Activated CD8-positive, alpha-beta memory T cell treated with anti-CD3 and anti-CD28 coated beads for 36 hours (primary cell): ENCODE measurements around the gene CFAP46. TPM values are rescaled to one million over a fixed set of nuclear protein-coding genes. Genes with fewer than 3 reads are reported as not detected.
"Not testable (repeated sequence)": the region's sequence is repeated elsewhere in the genome, so short reads cannot be mapped to it uniquely, and the experiment has no call there.

Experiments
- CTCF ChIA-PET: fragments of 350-600 bp; sonication (Branson Sonifier 250); formaldehyde crosslinking; loops from one replicate; lab custom pipeline; 2021; ENCODE audit warnings: antibody characterized with exemption; lab: Charles Lee
- POLR2A ChIA-PET: fragments of 350-600 bp; sonication (Branson Sonifier 250); formaldehyde crosslinking; loops from one replicate; lab custom pipeline; 2021; ENCODE audit warnings: antibody characterized with exemption; lab: Charles Lee
- total RNA-seq, 2 experiments: library from RNA; stranded (reverse); gene quantifications; one replicate each; pipeline ENCODE4 v1.2.3, GENCODE V29; 2021

The CFAP46 gene
- total RNA-seq, 2 experiments from 2014 or later: 0.19 TPM; not detected in 1

DNA sequence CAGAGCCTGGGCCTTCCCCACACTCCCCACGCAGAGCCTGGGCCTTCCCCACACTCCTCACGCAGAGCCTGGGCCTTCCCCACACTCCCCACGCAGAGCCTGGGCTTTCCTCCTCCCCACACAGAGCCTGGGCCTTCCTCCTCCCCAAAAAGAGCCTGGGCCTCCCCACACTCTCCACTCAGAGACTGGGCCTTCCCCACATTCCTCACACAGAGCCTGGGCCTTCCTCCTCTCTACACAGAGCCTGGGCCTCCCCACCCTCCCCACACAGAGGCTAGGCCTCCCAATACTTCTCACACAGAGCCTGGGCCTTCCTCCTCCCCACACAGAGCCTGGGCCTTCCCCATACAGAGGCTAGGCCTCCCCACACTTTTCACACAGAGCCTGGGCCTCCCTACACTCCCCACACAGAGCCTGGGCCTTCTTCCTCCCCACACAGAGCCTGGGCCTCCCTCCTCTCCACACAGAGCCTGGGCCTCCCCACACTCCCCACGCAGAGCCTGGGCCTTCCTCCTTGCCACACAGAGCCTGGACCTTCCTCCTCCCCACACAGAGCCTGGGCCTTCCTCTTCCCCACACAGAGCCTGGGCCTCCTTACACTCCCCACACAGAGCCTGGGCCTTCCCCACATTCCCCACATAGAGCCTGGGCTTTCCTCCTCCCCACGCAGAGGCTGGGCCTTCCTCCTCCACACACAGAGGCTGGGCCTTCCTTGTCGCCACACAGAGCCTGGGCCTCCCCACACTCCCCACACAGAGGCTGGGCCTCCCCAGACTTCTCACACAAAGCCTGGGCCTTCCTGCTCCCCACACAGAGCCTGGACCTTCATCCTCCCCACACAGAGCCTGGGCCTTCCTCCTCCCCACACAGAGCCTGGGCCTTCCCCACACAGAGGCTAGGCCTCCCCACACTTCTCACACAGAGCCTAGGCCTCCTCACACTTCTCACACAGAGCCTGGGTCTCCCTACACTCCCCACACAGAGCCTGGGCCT lies 10.8 kb downstream of the CFAP46 start:
- CTCF ChIA-PET, POLR2A ChIA-PET: not testable (repeated sequence)

DNA sequence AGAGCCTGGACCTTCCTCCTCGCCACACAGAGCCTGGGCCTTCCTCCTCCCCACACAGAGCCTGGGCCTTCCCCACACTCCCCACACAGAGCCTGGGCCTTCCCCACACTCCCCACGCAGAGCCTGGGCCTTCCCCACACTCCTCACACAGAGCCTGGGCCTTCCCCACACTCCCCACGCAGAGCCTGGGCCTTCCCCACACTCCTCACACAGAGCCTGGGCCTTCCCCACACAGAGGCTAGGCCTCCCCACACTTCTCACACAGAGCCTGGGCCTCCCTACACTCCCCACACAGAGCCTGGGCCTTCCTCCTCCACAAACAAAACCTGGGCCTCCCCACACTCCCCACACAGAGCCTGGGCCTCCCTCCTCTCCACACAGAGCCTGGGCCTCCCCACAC lies 11.7 kb downstream of the CFAP46 start:
- CTCF ChIA-PET, POLR2A ChIA-PET: not testable (repeated sequence)

DNA sequence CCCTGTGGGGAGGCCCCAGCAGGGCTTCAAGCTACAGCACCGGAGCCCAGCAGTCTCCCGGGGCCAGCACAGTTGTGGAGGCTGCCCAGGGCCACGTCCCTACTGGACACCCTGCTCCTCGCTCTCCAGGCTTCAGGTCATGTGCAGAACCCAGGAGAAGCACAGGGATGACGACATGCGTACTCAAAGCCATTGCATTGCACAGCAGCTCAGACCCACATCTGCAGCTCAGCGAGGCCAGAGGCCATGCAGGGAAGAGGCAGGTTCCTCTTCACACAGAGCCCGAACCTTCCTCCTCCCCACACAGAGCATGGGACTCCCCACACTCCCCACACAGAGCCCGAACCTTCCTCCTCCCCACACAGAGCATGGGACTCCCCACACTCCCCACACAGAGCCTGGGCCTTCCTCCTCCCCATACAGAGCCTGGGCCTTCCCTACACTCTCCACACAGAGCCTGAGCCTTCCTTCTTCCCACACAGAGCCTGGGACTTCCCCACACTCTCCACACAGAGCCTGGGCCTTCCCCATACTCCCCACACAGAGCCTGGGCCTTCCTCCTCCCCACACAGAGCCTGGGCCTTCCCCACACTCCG lies 12.3 kb downstream of the CFAP46 start:
- POLR2A ChIA-PET: no interaction called here
- CTCF ChIA-PET: no interaction called here

DNA sequence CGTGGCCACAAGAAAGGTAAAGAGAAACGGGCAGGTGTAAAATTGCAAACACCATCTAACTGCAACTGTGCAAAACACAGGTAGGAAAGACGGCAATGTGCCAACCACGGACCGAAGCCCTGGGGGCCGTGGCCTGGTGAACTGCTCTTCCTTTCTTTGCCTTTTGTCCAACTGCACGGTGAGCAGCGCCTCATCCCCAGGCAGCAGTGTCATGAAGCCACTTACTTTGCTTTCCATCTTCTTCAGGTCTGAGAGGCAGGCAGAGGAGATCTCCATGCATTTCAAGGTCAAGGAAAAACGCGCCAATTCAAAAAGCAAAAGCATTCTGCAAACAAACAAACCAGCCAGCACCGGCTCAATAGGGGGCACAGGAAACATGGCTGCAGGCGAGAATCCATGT lies 12.9 kb downstream of the CFAP46 start:
- POLR2A ChIA-PET: no interaction called here
- CTCF ChIA-PET: no interaction called here

DNA sequence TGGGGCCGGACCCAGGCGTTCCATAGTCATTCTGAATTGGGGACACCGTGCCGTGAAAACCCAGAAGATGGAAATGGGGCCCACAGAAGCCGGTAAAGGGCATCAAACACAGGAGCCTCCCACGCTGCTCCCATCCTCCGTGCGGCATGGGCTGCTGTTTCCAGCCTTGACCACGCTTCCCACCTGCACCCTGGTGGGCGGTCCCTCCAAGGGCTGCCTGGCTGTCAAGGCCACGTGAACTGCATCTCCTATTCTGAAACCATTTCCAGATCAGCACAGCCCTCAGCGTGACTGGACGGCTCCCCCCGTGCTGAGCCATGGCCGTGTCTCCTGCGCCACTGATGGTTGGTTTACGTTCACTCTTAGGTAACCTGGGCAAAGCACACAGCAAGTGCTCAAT lies 14.1 kb downstream of the CFAP46 start:
- POLR2A ChIA-PET: no interaction called here
- CTCF ChIA-PET: no interaction called here

DNA sequence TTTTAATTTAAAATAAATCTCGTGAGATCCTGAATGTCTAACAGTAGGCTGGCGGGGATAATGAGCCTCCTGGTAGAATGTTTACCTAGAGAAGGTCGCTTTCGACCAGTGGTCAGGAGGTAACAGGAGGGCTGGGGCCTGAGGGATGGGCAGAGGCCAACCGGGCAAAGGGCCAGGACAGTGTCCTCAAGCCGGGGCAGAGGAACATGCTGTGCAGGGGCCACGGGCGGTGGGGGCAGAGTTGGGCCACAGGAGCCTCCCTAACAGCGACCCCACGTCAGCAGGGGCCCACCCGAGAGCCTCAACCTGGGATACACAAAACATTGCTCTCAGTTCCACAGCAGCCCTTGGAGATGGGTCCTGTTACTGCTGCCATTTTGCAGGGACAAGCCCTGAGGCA lies 14.5 kb downstream of the CFAP46 start:
- POLR2A ChIA-PET: no interaction called here
- CTCF ChIA-PET: no interaction called here

DNA sequence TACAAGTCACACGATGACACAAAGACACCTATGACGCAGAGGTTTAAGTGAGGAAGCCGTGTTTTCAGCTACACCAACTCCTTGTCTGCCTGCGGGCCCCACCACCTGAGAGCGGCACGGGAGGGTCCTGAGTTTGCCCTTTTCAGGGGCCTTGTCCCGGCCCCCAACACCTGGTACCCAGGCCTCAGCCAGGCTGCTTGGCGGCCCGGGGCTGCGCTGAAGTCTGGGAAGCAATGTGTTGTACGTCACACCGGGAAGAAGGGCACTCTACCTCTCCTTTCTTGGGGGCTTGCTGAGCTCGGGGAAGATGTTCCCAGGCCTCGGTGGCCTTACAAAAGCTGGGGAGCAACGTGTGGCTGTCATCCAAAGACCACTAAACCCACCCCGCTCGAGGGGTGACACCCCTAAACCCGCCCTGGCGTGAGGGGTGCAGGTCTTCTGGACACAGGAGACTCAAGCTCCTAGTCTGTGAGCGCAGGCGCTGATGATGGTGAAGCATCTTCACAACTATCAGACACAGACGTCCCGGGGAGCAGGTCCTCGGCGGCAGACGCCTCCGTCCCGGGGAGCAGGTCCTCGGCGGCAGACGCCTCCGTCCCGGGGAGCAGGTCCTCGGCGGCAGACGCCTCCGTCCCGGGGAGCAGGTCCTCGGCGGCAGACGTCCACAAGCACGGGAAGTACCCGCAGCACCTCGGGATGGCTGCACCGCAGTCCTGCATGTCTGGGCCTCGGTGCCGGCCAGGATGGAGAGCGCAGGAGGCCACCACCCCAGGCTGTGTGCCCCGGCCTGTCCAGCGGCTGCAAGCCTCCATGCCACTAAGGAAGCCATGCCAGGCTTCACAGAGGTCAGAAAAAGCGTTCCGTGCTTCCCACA lies 15.4 kb downstream of the CFAP46 start:
- CTCF ChIA-PET: no interaction called here
- POLR2A ChIA-PET: no interaction called here

DNA sequence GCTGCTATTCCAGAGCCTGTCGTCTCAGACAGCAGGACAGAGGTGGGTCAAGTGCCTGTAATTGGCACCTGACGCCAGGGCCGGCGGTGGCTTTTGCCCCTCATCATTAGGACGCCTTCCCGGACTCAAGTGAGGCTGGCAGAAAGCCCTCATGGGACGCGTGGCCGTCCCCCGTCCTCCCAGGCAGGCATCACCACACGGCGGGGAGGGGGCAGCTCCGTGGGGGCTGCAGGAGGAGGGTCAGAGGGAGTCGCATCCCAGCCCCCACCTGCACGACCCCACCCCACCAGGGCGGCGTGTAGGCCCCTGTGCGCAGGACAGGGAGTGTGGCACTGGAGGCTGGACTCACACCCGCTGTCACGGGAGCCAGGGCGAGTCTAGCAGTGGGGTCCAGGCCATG lies 16.3 kb downstream of the CFAP46 start:
- ChIA-PET CTCF (no interaction called here), POLR2A (no interaction called here)

DNA sequence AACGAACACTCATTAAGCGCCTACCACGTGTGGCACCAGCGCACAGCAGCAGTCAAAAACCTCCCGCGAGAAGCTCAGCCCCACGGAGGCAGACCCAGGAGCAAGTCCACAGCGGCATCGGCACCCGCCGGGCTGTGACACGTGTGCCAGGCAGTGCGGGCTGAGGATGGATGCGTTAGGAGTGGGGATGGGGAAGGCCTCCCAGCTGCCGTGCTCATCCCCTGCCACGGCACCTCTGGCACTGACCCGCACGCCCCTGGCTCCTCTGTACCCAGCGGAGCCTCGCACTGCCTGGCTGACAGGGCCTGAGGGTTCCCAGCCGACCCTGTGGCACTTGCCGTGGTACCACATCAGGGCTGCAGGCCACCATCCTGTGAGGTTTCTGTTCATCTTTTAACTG lies 16.8 kb downstream of the CFAP46 start:
- ChIA-PET POLR2A (no interaction called here), CTCF (no interaction called here)

DNA sequence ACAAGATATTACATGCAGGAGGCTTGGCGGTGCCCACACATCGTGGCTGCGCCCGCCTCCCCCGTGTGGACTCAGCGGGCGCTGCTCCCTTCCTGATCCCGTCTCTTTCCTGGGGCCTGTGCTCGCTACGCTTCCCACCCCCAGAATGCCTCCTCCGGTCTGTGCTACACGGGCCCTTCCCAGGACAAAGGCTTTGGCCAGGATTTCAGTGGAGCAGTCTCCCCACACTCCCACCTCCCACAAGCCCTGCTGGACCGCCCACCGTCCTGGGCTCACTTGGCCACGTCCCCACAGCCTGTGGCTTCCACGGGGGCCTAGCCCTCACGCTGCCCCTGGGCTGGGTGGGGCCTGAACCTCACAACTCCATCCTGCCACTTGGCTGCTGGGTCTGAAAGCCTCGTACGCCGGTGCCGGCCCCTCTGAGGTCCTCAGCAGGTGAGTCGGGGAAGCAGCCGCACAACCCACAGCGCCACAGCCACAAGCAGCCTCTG lies 17.3 kb downstream of the CFAP46 start:
- CTCF ChIA-PET: no interaction called here

DNA sequence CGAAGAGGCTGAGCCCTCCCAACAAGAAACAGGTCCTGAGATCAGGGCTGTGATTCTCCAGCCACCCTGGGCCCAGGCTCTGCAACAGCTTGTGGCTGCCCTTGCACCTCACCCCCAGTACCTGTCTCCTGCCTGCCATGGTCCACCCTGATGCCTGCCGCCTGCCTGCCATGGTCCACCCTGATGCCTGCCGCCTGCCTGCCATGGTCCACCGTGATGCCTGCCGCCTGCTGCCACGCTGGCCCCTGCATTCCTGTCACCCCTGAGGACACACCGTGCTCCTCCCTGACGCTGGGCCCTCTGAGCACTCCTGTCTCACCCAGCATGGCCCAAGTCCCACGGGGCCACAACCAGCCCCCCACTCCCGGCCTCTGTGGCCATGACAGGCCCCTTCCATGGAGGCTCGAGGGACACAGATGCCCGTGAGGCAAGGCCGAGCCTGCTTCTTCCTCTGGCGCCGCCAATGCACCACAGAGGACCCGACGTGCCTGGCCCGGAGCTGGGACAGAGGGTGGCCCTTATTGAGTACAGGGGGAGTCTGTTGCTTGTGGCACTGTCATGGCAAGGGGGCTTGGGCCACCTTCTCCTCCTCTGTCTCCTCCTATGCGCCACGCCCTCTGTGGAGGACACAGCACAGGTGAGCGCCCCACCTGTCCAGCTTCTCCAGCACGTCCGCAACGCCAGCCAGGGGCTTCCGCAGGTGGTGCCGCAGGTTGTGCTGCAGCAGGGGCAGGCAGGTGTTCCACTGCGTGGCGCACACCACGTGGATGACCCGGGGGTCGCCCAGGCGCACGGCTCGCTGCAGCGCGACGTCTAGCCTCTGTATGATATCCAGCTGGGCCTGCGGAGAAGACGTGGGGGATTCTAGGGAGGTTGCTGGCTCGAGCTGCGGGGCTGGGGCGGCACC lies 18.1 kb downstream of the CFAP46 start:
- ChIA-PET CTCF (no interaction called here), POLR2A (no interaction called here)

More for the DNA sequence above, 17.3 kb downstream of the CFAP46 start:
- POLR2A ChIA-PET: no interaction called here

DNA sequence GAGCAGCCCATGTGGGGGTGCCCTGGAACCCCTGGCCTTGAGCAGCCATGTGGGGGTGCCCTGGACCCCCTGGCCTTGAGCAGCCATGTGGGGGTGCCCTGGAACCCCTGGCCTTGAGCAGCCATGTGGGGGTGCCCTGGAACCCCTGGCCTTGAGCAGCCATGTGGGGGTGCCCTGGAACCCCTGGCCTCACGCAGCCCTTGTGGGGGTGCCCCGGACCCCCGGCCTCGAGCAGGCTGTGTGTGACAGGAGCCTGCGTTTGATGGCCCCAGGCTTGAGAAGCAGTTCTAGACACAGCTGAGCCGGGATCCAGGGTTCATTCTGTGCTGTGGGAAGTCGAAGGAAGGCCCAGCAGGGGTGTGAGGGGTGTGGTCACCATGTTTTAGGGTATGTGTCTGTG lies 19.0 kb downstream of the CFAP46 start:
- CTCF ChIA-PET, POLR2A ChIA-PET: not testable (repeated sequence)

DNA sequence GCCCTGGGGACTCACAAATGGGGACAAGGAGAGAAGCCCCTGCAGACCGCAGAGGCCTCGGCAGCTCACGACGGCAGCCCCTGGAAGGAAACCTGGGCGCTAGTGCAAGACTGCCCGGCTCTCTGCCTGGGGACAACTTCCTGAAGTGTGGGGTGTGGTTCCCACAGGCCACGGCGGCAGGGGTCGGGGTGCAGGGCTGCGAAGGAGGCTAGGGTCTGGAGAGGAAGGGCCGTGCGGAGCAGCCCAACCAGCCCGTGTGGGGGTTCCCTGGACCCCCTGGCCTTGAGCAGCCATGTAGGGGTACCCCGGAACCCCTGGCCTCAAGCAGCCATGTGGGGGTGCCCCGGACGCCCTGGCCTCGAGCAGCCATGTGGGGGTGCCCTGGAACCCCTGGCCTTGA lies 19.5 kb downstream of the CFAP46 start:
- ChIA-PET POLR2A (no interaction called here), CTCF (no interaction called here)

DNA sequence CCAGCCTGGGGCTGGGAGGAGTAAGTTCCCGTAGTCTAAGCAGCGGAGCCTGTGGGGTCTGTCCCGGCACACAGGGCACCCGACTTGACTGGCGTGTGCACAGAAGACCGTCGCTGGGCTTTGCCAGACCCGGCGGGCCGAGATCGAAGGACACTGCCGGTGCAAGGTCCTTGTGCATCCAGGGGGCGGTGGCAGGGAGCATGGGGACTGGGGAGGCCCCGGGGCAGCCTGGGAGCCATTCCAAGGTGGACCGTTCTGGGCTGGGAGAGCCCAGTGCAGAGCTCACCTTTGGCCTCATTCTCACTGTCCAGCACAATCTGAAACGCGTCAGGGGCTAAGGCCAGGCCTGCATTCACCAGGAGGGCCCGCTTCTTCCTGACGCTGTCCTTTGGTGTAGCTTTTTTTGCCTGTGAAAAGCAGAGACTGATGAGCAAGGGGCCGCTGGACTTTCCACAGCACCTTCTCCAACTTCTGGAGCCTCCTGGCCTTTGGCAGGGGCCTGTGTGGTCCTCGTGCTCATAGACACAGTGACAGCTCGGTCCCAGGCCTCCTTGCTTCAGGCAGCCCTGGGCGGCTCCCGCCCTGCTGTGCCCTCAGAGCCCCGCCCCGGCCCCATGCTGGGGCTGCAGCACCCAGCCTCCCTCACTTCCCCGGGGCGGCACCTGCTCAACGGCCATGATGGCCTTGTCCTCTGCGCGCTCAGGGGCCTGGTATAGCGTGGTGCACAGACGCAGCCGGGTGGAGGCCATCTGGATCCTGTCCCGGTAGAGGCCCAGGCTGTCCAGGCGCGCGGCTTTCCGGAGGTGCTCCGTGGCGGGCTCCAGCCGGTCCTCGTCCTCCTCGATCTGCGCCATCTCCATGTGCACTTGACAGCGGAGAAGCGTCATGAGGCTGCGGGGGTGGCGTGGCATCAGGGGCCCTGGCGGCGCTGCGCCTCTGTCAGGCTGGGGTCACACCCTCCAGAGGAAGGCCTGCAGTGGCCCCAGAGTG lies 20.3 kb downstream of the CFAP46 start:
- ChIA-PET POLR2A (no interaction called here), CTCF (no interaction called here)

DNA sequence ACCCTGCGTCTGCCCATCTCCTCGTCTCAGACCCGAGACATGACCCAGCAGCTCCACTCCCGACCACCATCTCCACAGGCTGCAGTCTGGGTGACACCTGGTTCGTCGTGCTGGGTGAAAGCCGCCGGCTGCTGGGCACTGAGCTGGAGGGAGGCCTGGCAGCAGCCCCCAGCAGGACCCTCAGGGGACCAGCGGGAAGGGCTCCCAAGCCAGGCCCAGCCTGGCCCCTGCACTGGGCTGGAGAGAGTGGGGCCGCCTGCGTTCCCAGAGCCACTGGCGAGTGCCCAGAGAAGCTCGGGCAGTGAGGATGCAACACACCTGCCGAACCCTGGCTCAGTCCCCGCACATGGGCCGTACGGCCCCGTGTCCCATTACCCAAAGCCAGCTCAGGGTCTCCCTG lies 21.3 kb downstream of the CFAP46 start:
- ChIA-PET POLR2A (no interaction called here), CTCF (no interaction called here)

DNA sequence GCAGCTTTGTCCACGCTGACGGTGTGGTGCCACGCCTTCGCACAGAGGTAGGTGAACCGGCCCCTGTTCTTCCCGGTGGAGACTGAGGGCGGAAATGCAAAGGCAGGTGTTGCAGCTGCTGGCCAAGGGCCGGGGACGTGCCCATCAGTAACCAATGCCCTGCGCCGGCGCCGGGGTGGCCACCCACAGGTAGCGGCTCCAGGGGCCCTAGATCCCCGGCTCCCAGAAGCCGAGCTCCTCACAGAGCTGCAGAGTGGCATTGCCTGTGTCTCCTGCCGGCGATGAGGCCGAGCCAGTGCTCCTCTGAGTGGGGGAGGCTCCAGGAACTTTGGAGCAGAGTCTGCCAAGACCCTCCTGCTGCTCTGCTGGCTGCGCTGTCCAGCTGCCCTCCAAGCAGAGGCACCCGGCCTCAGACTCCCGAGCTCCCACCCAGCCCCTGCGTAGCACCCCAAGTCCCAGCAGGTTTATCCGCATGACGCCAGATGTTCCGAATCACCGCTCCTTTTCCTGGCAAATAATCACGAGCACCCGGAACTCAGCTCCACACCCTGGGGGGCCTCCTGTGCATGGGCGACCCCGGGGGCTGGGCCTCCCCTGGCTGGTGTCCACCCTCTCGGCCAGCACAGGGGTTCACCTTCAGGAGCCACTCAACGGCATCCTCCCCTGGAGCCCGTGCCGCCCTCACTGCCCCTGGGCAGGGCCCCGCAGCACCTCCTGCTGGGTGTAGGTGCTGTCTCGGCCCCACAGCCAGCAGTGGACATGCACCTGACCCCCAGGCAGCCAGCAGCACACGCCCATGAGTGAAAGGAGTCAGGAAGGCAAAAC lies 22.1 kb downstream of the CFAP46 start:
- CTCF ChIA-PET: no interaction called here
- POLR2A ChIA-PET: no interaction called here
